Sigmoid colon (tissue), 7 donors: ENCODE data around the gene FAM135A. TPM values are rescaled to one million over a fixed set of nuclear protein-coding genes. Genes with fewer than 3 reads are reported as not detected.

Experiments used
- DNase-seq: peaks from one replicate; pipeline ENCODE4 v3.0.0-alpha.2; 2019
- H3K27ac ChIP-seq, 4 donors: fragments of 200-600 bp; sonication (generic); one replicate each; pipeline ENCODE4 v1.5.1; 2016 to 2019; ENCODE audit warnings: mild to moderate bottlenecking in 1 of 4
- H3K27me3 ChIP-seq, 3 donors: fragments of 200-600 bp; sonication (generic); one replicate each; pipeline ENCODE4 v1.5.1; 2019; ENCODE audit warnings: mild to moderate bottlenecking in 1 of 3
- H3K36me3 ChIP-seq, 4 donors: fragments of 200-600 bp; sonication (generic); one replicate each; pipeline ENCODE4 v1.5.1; 2016 to 2019
- H3K4me1 ChIP-seq, 4 donors: fragments of 200-600 bp; sonication (generic); one replicate each; pipeline ENCODE4 v1.5.1; 2017 to 2019
- H3K4me3 ChIP-seq, 4 donors: fragments of 200-600 bp; sonication (generic); one replicate each; pipeline ENCODE4 v1.5.1; 2017 to 2019; ENCODE audit warnings: mild to moderate bottlenecking in 2 of 4, moderate library complexity in 1 of 4
- H3K9me3 ChIP-seq, 4 donors: fragments of 200-600 bp in 3 of 4; sonication (generic) in 3 of 4; one replicate each; pipeline versions ENCODE4 v1.5.1 to v1.6.1; 2013 to 2019
- CTCF ChIP-seq, 4 experiments: fragments of 450-650 bp in 3 of 4; fragments of 200-600 bp in 1 of 4; IDR thresholded peaks; one replicate each; pipeline ENCODE4 v1.5.1; 2016 to 2019; ENCODE audit warnings: antibody characterized with exemption in 4 of 4, mild to moderate bottlenecking in 3 of 4, moderate library complexity in 2 of 4
- EP300 ChIP-seq, 4 donors: sonication (generic); formaldehyde crosslinking; IDR thresholded peaks; one replicate each; pipeline ENCODE4 v1.6.1; 2017; ENCODE audit warnings: antibody characterized with exemption in 4 of 4
- POLR2A ChIP-seq, 2 donors: fragments of 450-650 bp; IDR thresholded peaks; one replicate each; pipeline ENCODE4 v1.6.1; 2016; ENCODE audit warnings: antibody characterized with exemption in 2 of 2, mild to moderate bottlenecking in 2 of 2, moderate library complexity in 2 of 2
- POLR2AphosphoS5 ChIP-seq, 4 donors: sonication (generic); formaldehyde crosslinking; IDR thresholded peaks; one replicate each; pipeline ENCODE4 v1.6.1; 2017; ENCODE audit warnings: antibody characterized with exemption in 4 of 4
- WGBS, 2 donors: extraction: QIAGEN DNeasy Blood & Tissue Kit; methylation state at CpG; one replicate each; pipeline ENCODE4 v1.1.7; 2013; 5-methylcytosine and 5-hydroxymethylcytosine counted together
- intact Hi-C: fragments of 100-400 bp; cut with DNase I; formaldehyde crosslinking; loops from one replicate; pipeline ENCODE4 v1.15.1; 2023
- polyA plus RNA-seq, 3 donors: library from polyadenylated mRNA; stranded (reverse); fragments of 200-250 nt; gene quantifications; one replicate each; pipeline ENCODE4 v1.2.3, GENCODE V29; 2013
- total RNA-seq, 4 donors: library from RNA; depleted of rRNA; stranded (reverse); fragments of >200 nt; gene quantifications; one replicate each; pipeline ENCODE4 v1.1.0, GENCODE V29; 2016
- donor health status: healthy with polysubstance abuse.
- donor health status: Bipolar disorder and iron deficiency.
- donor health status: healthy.

The FAM135A gene
- total RNA-seq (10 to 100 TPM; 21.4 to 31.7 (median 28.1) TPM), polyA plus RNA-seq (10 to 100 TPM; 15.2 to 31.4 (median 21.6) TPM)

GRCh38 chr6:70413114-70413991 is at the start of gene FAM135A:
TSS of gene FAM135A (plus strand) at chr6:70413508. CDS start at chr6:70428343, 14,835 bp downstream.
- peaks cover 0 to 11% (median 0%) of the 10 kb centered on the region in 4 donors for H3K36me3 ChIP-seq
- intact Hi-C loops = loop anchor here (5.0 kb wide), 1 partner anchor 41 kb away; no protein-coding TSS in a partner anchor
- WGBS, 2 donors = 1% methylated on average over 89 of the region's 89 CpGs
- DNase-seq = peak; percentile 99
- peak within 1 kb of the TSS; percentile 85 to 92 (median 90) for H3K4me3 ChIP-seq
- no peaks in the 10 kb centered on the region for H3K27me3 ChIP-seq
- H3K27ac ChIP-seq = peak within 1 kb of the TSS; percentile 89 to 92 (median 90)
- no peaks in the 10 kb centered on the region for H3K9me3 ChIP-seq
- H3K4me1 ChIP-seq = peaks cover 0 to 24% (median 17%) of the 10 kb centered on the region in 4 donors
- TF ChIP-seq POLR2A (IDR thresholded peaks at IDR 0.05) (peak; percentile 11 to 72), POLR2AphosphoS5 (IDR thresholded peaks at IDR 0.05) (peak; percentile 27 to 81 (median 74)), EP300 (IDR thresholded peaks at IDR 0.05) (no peak), CTCF (IDR thresholded peaks at IDR 0.05) (no peak)

- intact Hi-C loops = no loop called here
- H3K27me3 ChIP-seq = no peaks in the 10 kb centered on the region
- no peak overlapping the region for H3K27ac ChIP-seq
- H3K4me1 ChIP-seq = no peaks in the 10 kb centered on the region
- H3K4me3 ChIP-seq = no peak overlapping the region
- no peak for DNase-seq
- no peaks in the 10 kb centered on the region for H3K36me3 ChIP-seq
- no peaks in the 10 kb centered on the region for H3K9me3 ChIP-seq
- TF ChIP-seq POLR2A (IDR thresholded peaks at IDR 0.05) = no peak
- WGBS, 2 donors = 50 to 81% methylated on average over 11 of the region's 11 CpGs
These were observed 49.4 kb upstream of the FAM135A start for GRCh38 chr6:70363741-70364493.

- no peak overlapping the region for H3K4me3 ChIP-seq
- no peaks in the 10 kb centered on the region for H3K36me3 ChIP-seq
- H3K9me3 ChIP-seq = no peaks in the 10 kb centered on the region
- H3K27ac ChIP-seq = no peak overlapping the region
- peak; percentile 78 for DNase-seq
- intact Hi-C loops = loop anchor here (2.0 kb wide), 2 partner anchors 59 to 149 kb away; no protein-coding TSS in a partner anchor
- no peaks in the 10 kb centered on the region for H3K27me3 ChIP-seq
- H3K4me1 ChIP-seq = no peaks in the 10 kb centered on the region
- WGBS, 2 donors = 18% methylated on average over 5 of the region's 5 CpGs
- TF ChIP-seq CTCF (IDR thresholded peaks at IDR 0.05) (peak; percentile 68 to 87 (median 74)), POLR2AphosphoS5 (IDR thresholded peaks at IDR 0.05) (no peak), POLR2A (IDR thresholded peaks at IDR 0.05) (no peak), EP300 (IDR thresholded peaks at IDR 0.05) (no peak)
These were observed 43.9 kb upstream of the FAM135A start for GRCh38 chr6:70369332-70369950.

GRCh38 chr6:70370496-70370895 is 42.8 kb upstream of the FAM135A start:
- TF ChIP-seq EP300 (IDR thresholded peaks at IDR 0.05) (no peak), POLR2A (IDR thresholded peaks at IDR 0.05) (no peak), CTCF (IDR thresholded peaks at IDR 0.05) (no peak), POLR2AphosphoS5 (IDR thresholded peaks at IDR 0.05) (no peak)
- H3K4me3 ChIP-seq = no peak overlapping the region
- no peaks in the 10 kb centered on the region for H3K4me1 ChIP-seq
- H3K36me3 ChIP-seq = no peaks in the 10 kb centered on the region
- 77 to 80% methylated on average over 4 of the region's 4 CpGs for WGBS, 2 donors
- no peaks in the 10 kb centered on the region for H3K9me3 ChIP-seq
- intact Hi-C loops = loop anchor here (5.0 kb wide), 1 partner anchor 42 kb away; the partner anchor contains the start of gene FAM135A
- no peaks in the 10 kb centered on the region for H3K27me3 ChIP-seq
- DNase-seq = no peak
- no peak overlapping the region for H3K27ac ChIP-seq
